DND-41 (cell line): ENCODE data around the gene KCNH3.
A peak's percentile ranks its signal among the peaks of the same experiment; 100 is the strongest.

Experiments used
- ATAC-seq: fragments of 200-7000 bp; cut with Tn5 transposase; 3 replicates; pipeline ENCODE4 v1.9.1; 2021; ENCODE audit warnings: low read depth; ENCODE audit not compliant: insufficient read depth
- DNase-seq: peaks from one replicate; pipeline ENCODE4 v3.0.0-alpha.2; 2020
- H2AFZ ChIP-seq: 2 replicates; pipeline ENCODE4 v1.6.0; 2012; ENCODE audit warnings: low read depth, low read length
- H3K27ac ChIP-seq: 2 replicates; pipeline ENCODE4 v1.5.1; 2012; ENCODE audit warnings: low read length, inconsistent platforms
- H3K27me3 ChIP-seq: fragments of 200-600 bp; sonication (generic); 2 replicates; pipeline ENCODE4 v1.6.0; 2012; ENCODE audit warnings: low read length, mild to moderate bottlenecking, inconsistent platforms; ENCODE audit not compliant: insufficient read depth, poor library complexity
- H3K36me3 ChIP-seq: 2 replicates; pipeline ENCODE4 v1.5.1; 2012; ENCODE audit warnings: low read length, inconsistent platforms; ENCODE audit not compliant: insufficient read depth
- H3K4me1 ChIP-seq: 2 replicates; pipeline ENCODE4 v1.5.1; 2012; ENCODE audit warnings: mild to moderate bottlenecking, low read length; ENCODE audit not compliant: insufficient read depth
- H3K4me2 ChIP-seq: 2 replicates; pipeline ENCODE4 v1.6.0; 2012; ENCODE audit warnings: mild to moderate bottlenecking, moderate library complexity, low read length, inconsistent platforms; ENCODE audit not compliant: insufficient read depth
- H3K4me3 ChIP-seq, 2 experiments: fragments of 200-600 bp in 1 of 2; shearing (Covaris generic) in 1 of 2; 2 replicates each; pipeline ENCODE4 v1.5.1; 2012 to 2016; ENCODE audit warnings: inconsistent platforms in 2 of 2, low read length in 2 of 2, mild to moderate bottlenecking in 2 of 2, low read depth in 1 of 2, moderate library complexity in 1 of 2
- H3K79me2 ChIP-seq: 2 replicates; pipeline ENCODE4 v1.6.0; 2012; ENCODE audit warnings: low read length, inconsistent platforms; ENCODE audit not compliant: insufficient read depth
- H3K9ac ChIP-seq: 2 replicates; pipeline ENCODE4 v1.6.0; 2012; ENCODE audit warnings: low read depth, mild to moderate bottlenecking, inconsistent platforms, low read length, moderate library complexity
- H3K9me3 ChIP-seq: 2 replicates; pipeline ENCODE4 v1.5.1; 2012; ENCODE audit warnings: low read length, moderate library complexity, mild to moderate bottlenecking, inconsistent platforms; ENCODE audit not compliant: insufficient read depth, severe bottlenecking
- H4K20me1 ChIP-seq: 2 replicates; pipeline ENCODE4 v1.6.0; 2012; ENCODE audit warnings: low read length; ENCODE audit not compliant: insufficient read depth
- CTCF ChIP-seq: IDR thresholded peaks from 2 replicates; pipeline ENCODE4 v1.5.1; 2012; ENCODE audit warnings: borderline replicate concordance, low read length, moderate library complexity, mild to moderate bottlenecking; ENCODE audit not compliant: poor library complexity, severe bottlenecking; ENCODE audit errors: extremely low read depth
- EZH2 ChIP-seq: IDR thresholded peaks from 3 replicates; pipeline ENCODE4 v1.6.1; 2012; ENCODE audit warnings: borderline replicate concordance, low read depth, mild to moderate bottlenecking, moderate library complexity, low read length, inconsistent platforms; ENCODE audit not compliant: severe bottlenecking

The KCNH3 gene

DNA sequence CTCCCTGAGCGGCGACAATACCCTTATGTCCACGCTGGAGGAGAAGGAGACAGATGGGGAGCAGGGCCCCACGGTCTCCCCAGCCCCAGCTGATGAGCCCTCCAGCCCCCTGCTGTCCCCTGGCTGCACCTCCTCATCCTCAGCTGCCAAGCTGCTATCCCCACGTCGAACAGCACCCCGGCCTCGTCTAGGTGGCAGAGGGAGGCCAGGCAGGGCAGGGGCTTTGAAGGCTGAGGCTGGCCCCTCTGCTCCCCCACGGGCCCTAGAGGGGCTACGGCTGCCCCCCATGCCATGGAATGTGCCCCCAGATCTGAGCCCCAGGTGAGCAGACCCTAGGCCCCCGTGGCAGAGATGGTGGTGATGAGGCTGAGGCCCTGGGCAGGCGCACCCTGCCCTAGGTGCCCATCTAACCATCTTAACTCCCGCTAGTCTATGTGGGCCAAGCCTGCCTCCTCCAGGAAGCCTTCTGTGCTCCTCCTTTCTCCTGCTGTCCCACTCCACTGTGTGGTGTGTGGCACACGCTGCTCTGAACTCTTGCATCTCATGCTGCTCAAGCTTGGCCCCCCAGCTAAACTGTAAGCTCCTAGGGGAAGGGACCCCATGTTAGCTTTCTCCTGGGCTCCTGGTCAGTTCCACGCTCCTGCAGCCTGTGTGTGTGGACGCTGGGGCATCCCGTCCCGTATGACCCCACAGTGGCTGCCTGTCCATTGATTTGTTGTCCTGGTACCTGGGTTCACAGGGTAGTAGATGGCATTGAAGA, 17.0 kb downstream of the KCNH3 start:
- H3K9ac ChIP-seq: no peak overlapping the region
- no peak for TF ChIP-seq CTCF
- peaks cover 41% of the 10 kb centered on the region for H3K36me3 ChIP-seq
- no peaks in the 10 kb centered on the region for H3K9me3 ChIP-seq
- ATAC-seq (0 out of 3 replicates have a peak, but pooled peaks have one; percentile 20), DNase-seq (no peak)
- H3K4me3 ChIP-seq: no peak overlapping the region
- 0 out of 2 replicates have a peak, but pooled peaks cover 3% of the 10 kb centered on the region for H4K20me1 ChIP-seq
- H3K4me1 ChIP-seq: no peaks in the 10 kb centered on the region
- H3K27ac ChIP-seq: no peak overlapping the region
- no peaks in the 10 kb centered on the region for H3K79me2 ChIP-seq
- H2AFZ ChIP-seq: no peak overlapping the region
- H3K27me3 ChIP-seq: peaks cover 3% of the 10 kb centered on the region
- no peak overlapping the region for H3K4me2 ChIP-seq

GRCh38 chr12:49556391-49557186, 17.8 kb downstream of the KCNH3 start:
- DNase-seq (no peak), ATAC-seq (no peak)
- Histone ChIP-seq H3K9ac (no peak overlapping the region), H3K9me3 (no peaks in the 10 kb centered on the region), H3K4me1 (no peaks in the 10 kb centered on the region), H3K36me3 (peaks cover 48% of the 10 kb centered on the region), H3K4me2 (no peak overlapping the region), H4K20me1 (0 out of 2 replicates have a peak, but pooled peaks cover 3% of the 10 kb centered on the region), H3K27me3 (no peaks in the 10 kb centered on the region), H3K4me3 (no peak overlapping the region), H3K27ac (no peak overlapping the region; the same call in 1 of the 2 replicates), H2AFZ (no peak overlapping the region), H3K79me2 (no peaks in the 10 kb centered on the region)
- no peak for TF ChIP-seq EZH2
- TF ChIP-seq CTCF: no peak

- H3K4me3 ChIP-seq: no peak overlapping the region
- DNase-seq: no peak
- H3K36me3 ChIP-seq: peaks cover 55% of the 10 kb centered on the region
Measured at GRCh38 chr12:49557187-49557916, 18.5 kb downstream of the KCNH3 start.

More at GRCh38 chr12:49557187-49557916, 18.5 kb downstream of the KCNH3 start:
- Histone ChIP-seq H3K79me2 (no peaks in the 10 kb centered on the region), H3K4me1 (no peaks in the 10 kb centered on the region), H2AFZ (no peak overlapping the region), H4K20me1 (0 out of 2 replicates have a peak, but pooled peaks cover 3% of the 10 kb centered on the region), H3K4me2 (no peak overlapping the region), H3K9me3 (no peaks in the 10 kb centered on the region), H3K27me3 (no peaks in the 10 kb centered on the region), H3K27ac (no peak overlapping the region; the same call in 1 of the 2 replicates), H3K9ac (no peak overlapping the region)
- TF ChIP-seq EZH2: no peak
- no peak for TF ChIP-seq CTCF
- 0 out of 3 replicates have a peak, but pooled peaks have one; percentile 7 for ATAC-seq
